Measurements from ENCODE around the gene MGAT5.
A peak's percentile ranks its signal among the peaks of the same experiment; 100 is the strongest.

The MGAT5 gene

GRCh38 chr2:134272806-134273205, 18.9 kb downstream of the MGAT5 start:
- H3K4me3 Mint-ChIP-seq: no peak overlapping the region
- no peak for DNase-seq
- H3K27ac Mint-ChIP-seq: no peak overlapping the region
- peaks cover 4% of the 10 kb centered on the region for H3K9me3 Mint-ChIP-seq
- peaks cover 73% of the 10 kb centered on the region for H3K36me3 Mint-ChIP-seq (ENCODE audit: low read depth)
- peaks cover 64% of the 10 kb centered on the region for H3K4me1 Mint-ChIP-seq (ENCODE audit: low read depth)
- H3K27me3 Mint-ChIP-seq: no peaks in the 10 kb centered on the region

GRCh38 chr2:134273256-134273983, 19.5 kb downstream of the MGAT5 start:
- no peak overlapping the region for H3K27ac Mint-ChIP-seq
- H3K36me3 Mint-ChIP-seq (ENCODE audit: low read depth): peaks cover 77% of the 10 kb centered on the region
- H3K27me3 Mint-ChIP-seq: no peaks in the 10 kb centered on the region
- peaks cover 63% of the 10 kb centered on the region for H3K4me1 Mint-ChIP-seq (ENCODE audit: low read depth)
- no peak for DNase-seq
- peaks cover 4% of the 10 kb centered on the region for H3K9me3 Mint-ChIP-seq
- no peak overlapping the region for H3K4me3 Mint-ChIP-seq

GRCh38 chr2:134274121-134274520, 20.2 kb downstream of the MGAT5 start:
- Mint-ChIP-seq H3K9me3 (peaks cover 4% of the 10 kb centered on the region), H3K27me3 (no peaks in the 10 kb centered on the region), H3K36me3 (ENCODE audit: low read depth) (peaks cover 83% of the 10 kb centered on the region), H3K4me1 (ENCODE audit: low read depth) (peaks cover 67% of the 10 kb centered on the region), H3K4me3 (no peak overlapping the region), H3K27ac (no peak overlapping the region)
- no peak for DNase-seq

GRCh38 chr2:134275058-134275862, 21.4 kb downstream of the MGAT5 start:
- Mint-ChIP-seq H3K4me1 (ENCODE audit: low read depth) (peaks cover 65% of the 10 kb centered on the region), H3K36me3 (ENCODE audit: low read depth) (peaks cover 80% of the 10 kb centered on the region), H3K27me3 (no peaks in the 10 kb centered on the region), H3K9me3 (peaks cover 4% of the 10 kb centered on the region), H3K27ac (no peak overlapping the region), H3K4me3 (no peak overlapping the region)
- no peak for DNase-seq

GRCh38 chr2:134276381-134277172, 22.7 kb downstream of the MGAT5 start:
- H3K4me3 Mint-ChIP-seq: no peak overlapping the region
- no peaks in the 10 kb centered on the region for H3K27me3 Mint-ChIP-seq
- DNase-seq: no peak
- H3K27ac Mint-ChIP-seq: peak overlapping the region; percentile 2
- peaks cover 68% of the 10 kb centered on the region for H3K4me1 Mint-ChIP-seq (ENCODE audit: low read depth)
- peaks cover 4% of the 10 kb centered on the region for H3K9me3 Mint-ChIP-seq
- H3K36me3 Mint-ChIP-seq (ENCODE audit: low read depth): peaks cover 67% of the 10 kb centered on the region

- DNase-seq: no peak
- H3K4me3 Mint-ChIP-seq: no peak overlapping the region
- peaks cover 61% of the 10 kb centered on the region for H3K36me3 Mint-ChIP-seq (ENCODE audit: low read depth)
- H3K27me3 Mint-ChIP-seq: no peaks in the 10 kb centered on the region
- H3K9me3 Mint-ChIP-seq: peaks cover 4% of the 10 kb centered on the region
- H3K27ac Mint-ChIP-seq: no peak overlapping the region
- peaks cover 68% of the 10 kb centered on the region for H3K4me1 Mint-ChIP-seq (ENCODE audit: low read depth)
These were observed 23.4 kb downstream of the MGAT5 start for GRCh38 chr2:134277223-134277622.

GRCh38 chr2:134278553-134278952, 24.7 kb downstream of the MGAT5 start:
- DNase-seq: no peak
- Mint-ChIP-seq H3K36me3 (ENCODE audit: low read depth) (peaks cover 48% of the 10 kb centered on the region), H3K9me3 (peaks cover 4% of the 10 kb centered on the region), H3K27me3 (no peaks in the 10 kb centered on the region), H3K4me3 (no peak overlapping the region), H3K27ac (no peak overlapping the region), H3K4me1 (ENCODE audit: low read depth) (peaks cover 71% of the 10 kb centered on the region)

- H3K36me3 Mint-ChIP-seq (ENCODE audit: low read depth): peaks cover 44% of the 10 kb centered on the region
- H3K4me3 Mint-ChIP-seq: no peak overlapping the region
- peaks cover 4% of the 10 kb centered on the region for H3K9me3 Mint-ChIP-seq
- no peak overlapping the region for H3K27ac Mint-ChIP-seq
- H3K27me3 Mint-ChIP-seq: no peaks in the 10 kb centered on the region
- peaks cover 75% of the 10 kb centered on the region for H3K4me1 Mint-ChIP-seq (ENCODE audit: low read depth)
- DNase-seq: no peak
These were observed 25.5 kb downstream of the MGAT5 start for GRCh38 chr2:134279417-134279816.

- Mint-ChIP-seq H3K9me3 (peaks cover 4% of the 10 kb centered on the region), H3K27me3 (no peaks in the 10 kb centered on the region), H3K36me3 (ENCODE audit: low read depth) (peaks cover 39% of the 10 kb centered on the region), H3K27ac (no peak overlapping the region), H3K4me3 (no peak overlapping the region), H3K4me1 (ENCODE audit: low read depth) (peaks cover 73% of the 10 kb centered on the region)
- DNase-seq: no peak
These were observed 26.4 kb downstream of the MGAT5 start for GRCh38 chr2:134280231-134280630.

GRCh38 chr2:134280726-134281125, 26.9 kb downstream of the MGAT5 start:
- no peak for DNase-seq
- H3K4me1 Mint-ChIP-seq (ENCODE audit: low read depth): peaks cover 74% of the 10 kb centered on the region
- peaks cover 36% of the 10 kb centered on the region for H3K36me3 Mint-ChIP-seq (ENCODE audit: low read depth)
- H3K4me3 Mint-ChIP-seq: no peak overlapping the region
- H3K27ac Mint-ChIP-seq: no peak overlapping the region
- no peaks in the 10 kb centered on the region for H3K27me3 Mint-ChIP-seq
- peaks cover 4% of the 10 kb centered on the region for H3K9me3 Mint-ChIP-seq

- peak overlapping the region; percentile 92 for H3K27ac Mint-ChIP-seq
- H3K9me3 Mint-ChIP-seq: peaks cover 4% of the 10 kb centered on the region
- H3K27me3 Mint-ChIP-seq: no peaks in the 10 kb centered on the region
- H3K4me3 Mint-ChIP-seq: no peak overlapping the region
- peaks cover 70% of the 10 kb centered on the region for H3K4me1 Mint-ChIP-seq (ENCODE audit: low read depth)
- peaks cover 31% of the 10 kb centered on the region for H3K36me3 Mint-ChIP-seq (ENCODE audit: low read depth)
- no peak for DNase-seq
These were observed 28.0 kb downstream of the MGAT5 start for GRCh38 chr2:134281815-134282419.

GRCh38 chr2:134282629-134283400, 28.9 kb downstream of the MGAT5 start:
- Mint-ChIP-seq H3K4me1 (ENCODE audit: low read depth) (peaks cover 63% of the 10 kb centered on the region), H3K36me3 (ENCODE audit: low read depth) (peaks cover 24% of the 10 kb centered on the region), H3K27me3 (no peaks in the 10 kb centered on the region), H3K9me3 (no peaks in the 10 kb centered on the region), H3K4me3 (peak overlapping the region; percentile 42), H3K27ac (peak overlapping the region; percentile 92)
- peak; percentile 54 for DNase-seq

GRCh38 chr2:134283661-134284060, 29.8 kb downstream of the MGAT5 start:
- peaks cover 55% of the 10 kb centered on the region for H3K4me1 Mint-ChIP-seq (ENCODE audit: low read depth)
- H3K36me3 Mint-ChIP-seq (ENCODE audit: low read depth): peaks cover 15% of the 10 kb centered on the region
- peak overlapping the region; percentile 41 for H3K27ac Mint-ChIP-seq
- H3K9me3 Mint-ChIP-seq: no peaks in the 10 kb centered on the region
- H3K27me3 Mint-ChIP-seq: no peaks in the 10 kb centered on the region
- DNase-seq: no peak
- H3K4me3 Mint-ChIP-seq: no peak overlapping the region
